Stimulated activated CD8-positive, alpha-beta memory T cell treated with anti-CD3 and anti-CD28 coated beads, Interleukin-12 subunit alpha, Interleukin-12 subunit beta, amount 100 ng/mL, for 4 hours (primary cell): ENCODE data around the gene PTPN14.
"Not testable (repeated sequence)": the region's sequence is repeated elsewhere in the genome, so short reads cannot be mapped to it uniquely, and the experiment has no call there.

Experiments used
- DNase-seq: peaks from one replicate; pipeline ENCODE4 v3.0.0-alpha.2; 2020; ENCODE audit warnings: low read depth

Gene PTPN14

DNA sequence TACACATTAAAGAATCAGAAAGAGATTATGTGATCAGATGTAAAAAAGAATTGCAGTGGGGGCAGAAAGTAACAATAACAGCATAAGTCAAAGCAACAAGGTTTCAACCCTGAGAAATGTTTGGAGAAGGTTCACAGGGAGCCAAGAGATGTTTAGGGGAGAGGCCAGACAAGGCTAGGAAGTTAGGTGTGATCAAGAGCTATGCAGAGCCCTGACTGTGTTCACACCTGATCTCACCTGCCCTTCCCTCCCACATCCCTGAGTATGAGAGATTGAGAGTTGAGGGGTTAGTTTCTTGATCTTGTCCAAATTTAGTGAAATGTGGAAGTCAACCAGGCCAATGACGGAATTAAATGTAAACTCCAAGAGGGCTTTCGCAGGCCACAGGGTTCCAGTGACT is 10.2 kb downstream of the PTPN14 start:
- no peak for DNase-seq

DNA sequence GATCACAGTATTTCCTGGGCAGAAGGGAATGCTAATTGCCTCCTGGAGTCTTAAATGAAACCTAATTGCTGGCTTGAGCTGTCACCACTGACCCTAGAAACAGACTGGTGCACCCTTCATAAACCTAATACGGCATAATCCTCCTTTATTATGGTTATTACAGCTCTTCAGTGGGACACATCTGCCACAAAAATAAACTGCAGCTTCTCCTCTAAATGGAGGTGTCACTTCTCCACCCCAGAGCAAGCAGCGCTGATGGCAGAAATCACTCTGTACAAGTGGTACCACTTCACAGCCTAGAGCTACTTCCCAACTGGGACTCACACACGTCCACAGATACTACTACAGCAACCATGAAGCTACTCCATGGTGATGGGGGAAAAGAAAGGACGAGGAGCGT is 11.1 kb downstream of the PTPN14 start:
- no peak for DNase-seq

DNA sequence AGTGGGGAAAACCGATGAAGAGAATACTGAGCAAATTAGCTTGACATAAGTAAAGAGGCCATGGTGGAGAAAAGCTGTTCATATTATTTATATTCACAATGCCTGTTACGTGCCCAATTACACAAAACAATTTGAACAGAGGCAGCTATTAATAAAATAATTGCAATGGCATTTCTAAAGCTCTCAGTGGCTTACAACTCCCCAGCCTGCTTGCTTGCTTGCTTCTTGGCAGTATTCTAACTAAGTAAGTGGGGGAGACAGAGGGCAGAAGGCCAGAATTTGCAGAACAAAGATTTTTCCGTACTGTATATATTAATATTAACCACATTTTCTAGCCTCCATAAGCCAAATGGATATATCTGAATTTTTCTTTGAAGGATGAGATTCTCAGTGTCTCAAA is 12.9 kb downstream of the PTPN14 start:
- no peak for DNase-seq

DNA sequence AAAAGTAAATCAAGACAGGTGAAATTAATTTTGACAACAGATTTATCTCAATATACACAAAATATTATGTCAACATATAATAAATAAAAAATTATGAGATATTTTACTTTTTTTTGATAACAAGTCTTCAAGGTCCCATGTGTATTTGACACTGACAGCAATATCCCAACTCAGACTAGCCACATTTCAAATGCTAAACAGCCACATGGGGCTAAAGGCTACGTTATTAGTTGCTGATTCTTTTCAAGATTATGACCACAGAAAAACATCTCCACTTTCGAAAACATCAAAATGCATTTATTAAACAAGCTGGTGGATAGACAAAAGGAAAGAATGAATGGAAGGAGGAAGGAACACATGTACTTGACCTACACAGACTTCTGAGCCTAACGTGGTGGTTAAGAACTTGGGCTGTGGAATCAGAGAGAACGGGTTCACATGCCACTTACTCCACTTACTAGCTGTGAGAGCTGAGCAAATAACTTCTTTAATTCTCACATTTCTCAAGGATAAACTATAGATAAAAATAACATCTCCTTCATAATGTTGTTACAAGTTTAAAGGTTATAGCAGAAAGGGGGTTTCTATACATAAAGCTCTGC is 13.4 kb downstream of the PTPN14 start:
- DNase-seq, result no peak

DNA sequence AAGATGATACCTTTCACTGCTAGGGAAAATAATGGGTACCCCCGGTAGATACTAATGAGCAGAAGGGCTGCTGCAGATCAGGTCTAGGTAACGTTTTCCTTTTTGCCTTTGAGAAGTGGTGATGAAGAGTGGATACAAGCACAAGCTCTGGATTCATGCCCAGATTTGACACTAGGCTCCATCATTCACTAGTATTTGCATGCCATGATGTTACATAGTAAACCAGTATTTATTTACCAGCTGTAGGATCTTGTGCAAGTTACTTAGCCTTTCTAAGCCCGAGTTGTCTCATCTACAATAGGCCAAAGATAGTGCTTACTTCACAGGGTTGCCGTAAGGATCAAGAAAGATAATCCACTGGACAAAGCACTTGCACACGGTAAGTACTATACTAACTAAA is 14.2 kb downstream of the PTPN14 start:
- no peak for DNase-seq

DNA sequence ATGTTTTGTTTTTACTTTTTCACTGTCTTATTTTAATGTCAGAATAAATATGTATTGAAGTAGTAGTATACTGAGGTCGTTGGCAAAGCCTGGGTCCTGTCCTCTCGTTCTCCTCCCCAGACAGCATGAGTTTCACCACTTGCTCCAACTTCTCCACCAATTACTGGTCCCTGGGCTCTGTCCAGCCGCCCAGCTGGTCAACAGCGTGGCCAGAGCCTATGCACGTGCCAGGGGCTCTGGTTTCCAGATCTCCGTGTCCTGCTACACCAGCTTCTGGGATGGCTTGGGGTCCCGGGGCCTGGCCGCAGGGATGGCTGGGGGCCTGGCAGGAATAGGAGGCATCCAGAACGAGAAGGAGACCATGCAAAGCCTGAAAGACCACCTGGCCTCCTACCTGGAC is 19.3 kb downstream of the PTPN14 start:
- DNase-seq, result no peak

DNA sequence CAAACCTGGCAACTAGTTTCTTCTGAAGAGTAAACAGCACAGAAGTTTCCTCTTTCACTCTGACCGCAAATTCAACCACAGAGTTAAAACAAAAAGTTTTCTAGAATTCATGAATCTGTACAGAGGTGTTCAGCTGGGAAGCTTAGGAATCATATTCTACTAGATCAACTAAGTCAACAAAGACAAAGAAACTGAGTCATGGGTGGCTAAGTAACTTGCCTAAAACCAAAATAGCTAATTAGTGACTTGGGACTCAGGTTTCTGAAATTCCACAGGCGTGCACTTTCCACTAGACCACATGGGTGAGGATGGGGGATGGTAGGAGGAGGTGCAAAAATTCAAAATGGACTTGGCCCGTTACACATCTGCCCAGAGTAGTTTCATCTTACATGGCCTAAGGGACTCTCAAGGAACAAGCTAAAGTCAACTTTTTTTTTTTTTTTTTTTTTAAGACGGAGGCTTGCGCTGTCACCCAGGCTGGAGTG is 25.8 kb downstream of the PTPN14 start:
- DNase-seq, result no peak

DNA sequence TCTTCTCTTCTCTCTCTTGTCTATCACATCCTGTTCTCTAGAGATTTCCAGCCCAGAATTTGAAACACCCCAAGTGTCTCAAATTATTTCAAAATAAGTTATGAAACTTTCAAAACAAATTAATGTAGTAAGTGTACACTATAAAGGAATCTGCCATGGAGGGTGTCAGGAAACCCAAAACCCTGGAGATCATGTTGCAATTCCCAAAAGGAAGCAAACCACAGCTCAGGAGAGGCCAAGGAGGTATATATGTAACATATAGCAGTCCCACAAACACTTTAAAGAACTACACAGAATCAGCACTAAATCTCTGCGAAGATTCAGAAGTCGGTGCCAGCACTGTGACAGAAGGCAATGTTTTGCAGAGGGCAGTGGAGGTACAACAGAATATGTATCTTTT is 26.6 kb downstream of the PTPN14 start:
- no peak for DNase-seq

DNA sequence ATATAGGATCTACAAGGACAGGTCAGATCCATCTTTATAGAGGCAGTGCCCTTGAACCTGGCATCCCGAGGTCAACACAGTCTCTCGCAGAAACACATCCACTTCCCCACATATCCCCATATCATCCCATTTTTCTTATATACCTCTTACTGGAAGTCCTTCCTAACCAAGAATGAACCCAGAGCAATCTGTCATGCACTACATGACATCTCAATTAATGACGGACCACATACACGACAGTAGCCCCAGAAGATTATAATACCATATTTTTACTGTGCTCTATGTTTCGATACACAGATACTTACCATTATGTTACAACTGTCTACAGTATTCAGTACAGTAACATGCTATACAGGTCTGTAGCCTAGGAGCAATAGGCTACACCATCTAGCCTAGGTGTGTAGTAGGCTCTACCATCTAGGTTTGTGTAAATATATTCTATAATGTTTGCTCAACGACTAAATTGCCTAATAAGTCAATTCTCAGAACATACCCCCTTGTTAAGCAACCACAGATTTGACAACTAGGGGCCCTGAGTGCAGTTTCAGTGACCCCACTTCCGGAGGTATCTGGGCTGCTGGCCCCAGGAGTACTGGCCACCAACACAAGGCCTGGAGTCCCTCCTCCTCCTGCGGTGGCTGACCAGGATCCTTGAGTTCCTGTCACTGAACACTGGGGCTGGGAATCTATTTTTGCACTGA is 28.1 kb downstream of the PTPN14 start:
- no peak for DNase-seq

DNA sequence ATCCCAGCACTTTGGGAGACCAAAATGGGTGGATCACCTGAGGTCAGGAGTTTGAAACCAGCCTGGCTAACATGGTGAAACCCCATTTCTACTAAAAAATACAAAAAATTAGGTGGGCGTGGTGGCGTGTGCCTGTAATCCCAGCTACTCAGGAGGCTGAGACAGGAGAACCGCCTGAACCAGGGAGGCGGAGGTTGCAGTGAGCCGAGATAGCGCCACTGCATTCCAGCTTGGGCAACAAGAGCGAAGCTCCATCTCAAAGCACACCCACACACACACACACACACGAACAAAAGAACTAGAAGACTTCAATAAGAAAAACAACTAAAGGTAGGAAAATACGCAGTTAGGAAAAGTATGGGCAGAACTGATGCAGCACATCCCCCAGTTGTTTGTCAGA is 29.9 kb downstream of the PTPN14 start:
- DNase-seq, result not testable (repeated sequence)

DNA sequence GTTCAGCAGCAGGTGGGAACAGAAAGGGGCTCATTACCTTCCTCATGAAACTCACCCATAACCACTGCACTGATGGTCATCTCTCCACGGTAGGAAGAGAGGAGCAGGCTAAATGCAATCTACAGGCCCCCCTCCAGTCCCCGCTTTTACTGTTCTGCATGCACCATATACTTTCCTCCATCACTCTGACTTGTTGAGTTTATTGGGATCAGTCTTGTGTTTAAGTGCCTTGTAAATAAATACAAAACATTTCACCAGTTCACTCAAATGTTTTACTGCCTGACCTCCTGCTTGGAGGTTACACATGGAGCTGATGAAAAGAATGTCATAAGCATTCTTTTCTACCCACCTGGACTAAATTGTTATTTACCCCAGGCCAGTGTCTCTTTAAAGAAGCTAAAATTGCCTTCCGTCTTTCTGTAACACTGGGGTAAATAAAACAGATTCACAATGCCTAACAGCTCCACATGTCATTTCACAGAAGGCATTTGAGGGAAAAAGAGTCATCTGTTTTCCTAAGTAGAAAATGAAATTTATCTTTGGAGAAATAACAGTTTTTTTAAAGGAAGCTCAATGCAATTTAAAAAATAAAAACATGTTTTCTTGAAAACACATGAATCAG is 30.7 kb downstream of the PTPN14 start:
- DNase-seq, result no peak

DNA sequence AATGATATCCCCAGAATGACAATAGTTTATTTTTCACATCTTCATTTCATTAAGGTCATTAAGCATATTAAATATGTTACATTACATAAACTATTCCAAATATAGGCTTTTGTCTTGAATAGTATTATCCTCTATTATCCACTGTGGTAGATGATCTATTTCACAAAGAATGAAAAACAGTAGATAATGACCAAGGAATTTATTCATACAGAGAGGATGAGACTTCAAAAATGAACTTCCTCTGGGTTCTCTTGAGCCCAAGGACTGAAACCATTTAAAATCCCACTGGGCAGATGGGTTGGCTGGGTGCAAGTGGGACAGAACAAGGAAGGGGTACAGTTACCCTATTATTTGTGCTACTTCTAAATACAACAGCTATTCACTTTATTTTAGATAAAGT is 33.0 kb downstream of the PTPN14 start:
- DNase-seq, result no peak

DNA sequence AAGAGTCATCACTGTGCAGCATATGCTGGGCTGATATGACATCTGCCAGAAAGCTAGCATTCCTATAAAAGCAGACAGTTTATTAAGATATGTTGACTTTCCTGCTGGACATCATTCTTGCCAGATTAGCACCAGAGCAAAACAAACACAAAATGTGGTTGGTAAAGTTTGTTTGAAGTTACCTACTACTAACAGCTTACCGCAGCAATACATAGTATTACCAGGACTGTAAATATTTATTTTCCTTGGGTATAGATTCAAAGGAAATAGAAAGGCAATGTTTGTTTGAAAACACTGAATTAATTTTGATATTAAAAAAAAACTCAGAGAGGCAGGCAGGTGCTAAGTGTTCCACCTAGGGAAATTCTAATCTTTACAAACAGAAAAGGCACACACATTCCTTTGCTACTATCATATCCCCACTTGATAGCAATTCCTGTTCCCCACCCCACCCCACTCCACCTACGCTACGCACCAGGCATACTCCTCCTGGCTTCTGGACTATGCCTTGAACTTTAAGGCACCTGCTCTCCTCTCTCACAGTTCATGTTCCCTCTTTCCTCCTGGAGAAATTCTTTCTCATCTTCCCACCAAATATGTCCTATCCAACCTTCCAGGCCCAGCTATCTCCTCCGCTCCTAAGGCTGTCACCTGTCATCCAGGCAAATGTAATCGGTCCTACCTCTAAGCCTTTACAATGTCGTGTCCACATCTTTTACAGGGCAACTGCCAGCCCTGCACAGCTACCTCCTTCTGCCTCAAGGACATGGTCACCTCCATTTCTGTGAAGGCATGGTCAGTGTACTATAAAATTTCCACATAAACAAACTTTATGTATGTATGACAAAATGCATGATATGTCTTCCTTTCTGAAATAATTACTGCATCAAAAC is 34.7 kb downstream of the PTPN14 start:
- no peak for DNase-seq

DNA sequence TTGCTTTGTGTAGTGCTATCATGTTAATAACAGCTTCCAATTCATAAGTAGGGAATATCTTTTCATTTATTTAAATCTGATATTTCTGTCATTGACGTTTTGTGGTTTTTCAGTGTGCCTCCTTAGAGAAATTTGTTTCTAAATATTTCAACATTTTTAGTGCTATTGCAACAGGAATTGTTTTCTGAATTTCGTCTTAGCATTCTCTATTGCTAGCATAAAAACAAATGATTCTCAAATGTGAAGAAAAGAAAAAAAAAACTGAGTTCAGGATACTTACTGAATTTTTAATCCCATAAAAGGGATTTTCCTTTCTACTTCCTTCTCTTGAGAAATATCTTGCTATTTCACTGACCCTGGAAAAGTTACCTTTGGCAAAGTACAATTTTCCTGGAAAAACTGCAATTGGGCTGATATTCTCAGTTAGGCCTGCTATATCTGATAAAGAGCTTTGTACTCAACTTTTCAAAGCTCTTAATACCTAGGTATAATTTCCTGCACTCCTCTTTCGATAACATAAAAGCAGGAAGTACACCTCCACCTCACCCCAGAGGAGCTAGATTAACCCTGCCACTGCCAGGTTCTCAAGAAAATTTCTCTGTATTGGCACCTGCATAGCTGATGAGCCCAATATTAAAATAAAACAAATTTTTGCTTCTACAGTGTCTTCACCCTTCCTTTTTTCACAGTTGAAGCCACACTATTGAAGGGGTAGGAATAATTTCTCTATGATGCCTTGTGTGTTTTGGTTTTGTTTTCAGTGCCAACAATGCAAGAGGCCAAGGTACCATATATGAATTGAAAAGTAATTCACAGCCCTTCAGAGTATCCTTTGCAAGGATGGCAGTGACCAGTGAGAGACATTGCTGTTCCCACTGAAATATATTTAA is 35.6 kb downstream of the PTPN14 start:
- DNase-seq, result no peak

DNA sequence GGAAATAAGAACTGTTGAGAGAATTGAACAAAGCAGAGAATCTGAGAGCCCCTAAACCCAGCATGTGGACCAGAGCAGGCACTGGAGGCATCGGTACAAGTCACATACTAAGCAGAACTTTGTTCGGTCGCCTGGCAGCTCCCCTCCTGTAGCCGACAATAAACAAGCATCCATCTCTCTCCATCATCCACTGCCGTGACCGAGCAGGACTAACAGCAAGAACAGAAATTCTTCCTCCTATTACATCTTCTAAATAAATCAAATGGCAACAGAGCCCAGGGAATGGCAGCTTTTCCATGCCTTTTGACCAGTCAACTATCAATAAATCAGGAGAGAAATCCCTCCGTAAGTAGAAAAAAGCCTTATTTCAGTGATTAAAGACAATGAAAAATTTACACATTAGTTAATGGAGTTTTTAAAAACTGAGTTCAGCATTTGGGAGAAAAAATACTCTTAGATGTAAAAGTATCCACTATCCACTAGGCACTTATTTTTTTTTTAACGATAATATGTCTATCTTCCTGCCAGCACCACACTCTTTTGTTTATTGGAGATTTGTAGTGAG is 36.5 kb downstream of the PTPN14 start:
- no peak for DNase-seq

DNA sequence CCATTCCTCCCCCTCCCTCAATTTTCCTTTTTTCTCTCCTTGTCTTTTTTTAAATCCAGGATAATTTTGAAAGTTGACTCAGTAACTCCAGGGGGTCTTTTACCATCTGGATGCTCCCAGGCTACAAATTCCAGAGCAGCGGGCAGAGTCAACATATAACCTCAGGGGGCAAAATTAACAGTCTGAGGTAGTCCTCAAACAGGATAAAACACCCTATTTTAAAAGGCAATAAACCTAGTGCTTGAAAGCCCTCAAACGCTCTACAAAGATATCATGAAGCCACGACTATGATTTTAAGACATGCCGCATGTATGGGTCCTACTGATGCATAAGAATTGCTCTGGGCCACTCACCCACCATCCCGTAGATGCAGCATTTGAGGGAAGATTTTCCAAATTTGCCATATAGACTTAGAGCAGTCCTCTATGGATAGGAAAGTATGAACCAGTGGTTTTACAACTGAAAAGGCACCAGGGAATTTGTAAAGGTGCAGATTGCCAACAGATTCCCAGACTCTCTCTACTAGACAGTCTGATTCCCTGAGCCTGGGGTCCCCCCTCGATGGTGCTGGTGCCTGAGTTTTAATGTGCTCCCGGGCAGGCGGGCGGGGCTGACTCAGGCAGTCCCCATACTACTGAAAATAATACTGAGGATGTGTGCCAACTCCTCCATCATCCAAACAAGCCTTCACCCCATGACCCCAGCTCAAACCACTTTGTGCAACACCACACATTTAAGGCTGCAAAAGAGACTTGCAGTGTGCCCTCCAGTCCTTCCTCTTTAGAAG is 37.2 kb downstream of the PTPN14 start:
- no peak for DNase-seq

DNA sequence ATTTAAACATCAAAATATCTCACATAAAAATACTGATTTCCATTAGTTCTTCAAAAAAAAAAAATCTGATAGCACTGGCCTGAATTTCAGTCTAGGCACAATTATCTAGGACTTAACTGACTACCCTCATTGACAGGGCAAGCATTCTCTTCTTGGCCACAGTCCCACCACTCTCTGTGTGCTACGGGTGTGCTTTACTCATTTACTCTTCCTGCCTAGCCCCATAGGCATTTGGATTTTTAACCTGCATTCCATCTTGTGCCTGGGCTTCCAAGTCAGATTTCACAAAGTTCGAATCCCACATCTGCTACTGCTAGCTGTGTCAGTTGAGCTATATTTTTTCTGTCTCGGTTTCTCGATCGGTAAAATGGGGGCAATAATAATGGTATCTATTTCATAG is 38.0 kb downstream of the PTPN14 start:
- DNase-seq, result no peak

DNA sequence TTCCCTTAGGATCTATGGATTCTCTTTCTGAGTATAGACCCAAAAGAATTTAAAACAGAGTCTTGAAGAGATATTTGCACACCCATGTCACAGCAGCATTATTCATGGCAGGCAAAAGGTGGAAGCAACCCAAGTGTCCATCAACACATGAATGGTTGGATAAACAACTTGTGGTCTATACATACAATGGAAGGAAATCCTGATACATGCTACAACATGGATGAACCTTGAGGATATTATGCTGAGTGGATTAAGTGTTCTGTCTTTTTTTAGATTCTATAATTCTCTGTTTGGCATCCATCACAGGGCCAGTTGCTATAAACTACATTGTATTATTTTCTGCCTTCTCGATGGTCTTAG is 39.8 kb downstream of the PTPN14 start:
- no peak for DNase-seq

DNA sequence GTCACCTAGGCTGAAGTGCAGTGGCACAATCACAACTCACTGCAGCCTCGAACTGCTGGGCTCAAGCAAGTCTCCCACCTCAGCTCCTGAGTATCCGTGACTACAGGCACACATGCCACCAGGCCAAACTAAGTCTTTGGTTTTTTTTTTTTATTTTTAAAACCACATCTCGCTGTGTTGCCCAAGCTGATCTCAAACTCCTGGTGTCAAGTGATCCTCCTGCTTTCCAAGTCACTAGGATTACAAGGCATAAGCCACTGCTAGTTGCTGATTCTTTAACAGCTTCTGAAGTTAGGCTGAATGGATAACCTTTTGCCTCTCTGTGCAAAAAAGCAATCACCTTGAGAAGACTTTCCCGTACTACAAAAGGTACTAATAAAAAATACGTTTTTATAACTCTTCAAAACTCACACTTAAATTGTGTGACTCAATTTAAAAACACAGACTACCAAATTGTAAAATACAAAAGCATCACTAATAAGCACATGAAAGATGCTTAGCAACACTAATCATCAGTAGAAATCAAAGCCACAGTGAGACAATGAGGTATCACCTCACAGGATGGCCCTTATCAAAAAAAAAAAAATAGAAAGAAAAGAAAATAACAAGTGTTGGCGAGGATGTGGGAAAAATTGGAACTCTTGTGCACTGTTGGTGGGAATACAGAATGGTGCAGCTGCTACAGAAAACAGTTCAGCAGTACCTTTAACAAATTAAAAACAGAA is 40.3 kb downstream of the PTPN14 start:
- no peak for DNase-seq

DNA sequence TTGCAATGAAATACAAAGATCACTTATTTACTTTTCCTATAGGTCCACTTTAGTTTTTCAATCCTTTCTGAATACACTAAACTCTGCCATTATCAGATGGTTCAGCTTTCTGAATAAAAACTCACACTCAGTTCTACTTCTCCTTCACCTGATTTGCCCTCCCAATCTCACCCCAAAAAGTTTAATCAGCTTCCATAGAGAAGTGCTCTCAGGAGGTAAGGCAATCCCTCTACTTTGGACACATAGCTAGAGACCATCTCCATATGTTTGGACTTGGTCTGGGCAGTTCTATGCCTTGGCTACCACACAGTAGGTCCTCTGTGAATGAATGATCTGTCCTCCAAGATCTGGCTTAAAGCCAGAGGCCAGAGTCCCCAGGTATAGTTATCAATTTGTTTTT is 40.9 kb downstream of the PTPN14 start:
- no peak for DNase-seq
